Lower leg skin (tissue), 3 donors: ENCODE data around the gene BICC1.

Source experiments
- CTCF ChIP-seq, 3 donors: fragments of 450-650 bp; IDR thresholded peaks; one replicate each; pipeline ENCODE4 v1.5.1; 2016; ENCODE audit warnings: antibody characterized with exemption in 3 of 3, mild to moderate bottlenecking in 3 of 3, moderate library complexity in 2 of 3
- POLR2A ChIP-seq, 2 donors: fragments of 450-650 bp; IDR thresholded peaks; one replicate each; pipeline ENCODE4 v1.6.1; 2016 to 2017; ENCODE audit warnings: antibody characterized with exemption in 2 of 2, mild to moderate bottlenecking in 1 of 2, moderate library complexity in 1 of 2

GRCh38 chr10:58870070-58870469 lies 357.4 kb downstream of the BICC1 start:
- no peak for TF ChIP-seq POLR2A (IDR thresholded peaks at IDR 0.05)
- TF ChIP-seq CTCF (IDR thresholded peaks at IDR 0.05), result no peak
